ENCODE data around the gene ETV6. TPM values are rescaled to one million over a fixed set of nuclear protein-coding genes. Genes with fewer than 3 reads are reported as not detected.
A peak's percentile ranks its signal among the peaks of the same experiment; 100 is the strongest.

Gene ETV6
- total and polyA plus RNA-seq, 9 of the 15 experiments (the other 6 are each of a cell fraction or from before 2014, with no cell fraction given): 0.81 to 12.7 (median 4.1) TPM

DNA sequence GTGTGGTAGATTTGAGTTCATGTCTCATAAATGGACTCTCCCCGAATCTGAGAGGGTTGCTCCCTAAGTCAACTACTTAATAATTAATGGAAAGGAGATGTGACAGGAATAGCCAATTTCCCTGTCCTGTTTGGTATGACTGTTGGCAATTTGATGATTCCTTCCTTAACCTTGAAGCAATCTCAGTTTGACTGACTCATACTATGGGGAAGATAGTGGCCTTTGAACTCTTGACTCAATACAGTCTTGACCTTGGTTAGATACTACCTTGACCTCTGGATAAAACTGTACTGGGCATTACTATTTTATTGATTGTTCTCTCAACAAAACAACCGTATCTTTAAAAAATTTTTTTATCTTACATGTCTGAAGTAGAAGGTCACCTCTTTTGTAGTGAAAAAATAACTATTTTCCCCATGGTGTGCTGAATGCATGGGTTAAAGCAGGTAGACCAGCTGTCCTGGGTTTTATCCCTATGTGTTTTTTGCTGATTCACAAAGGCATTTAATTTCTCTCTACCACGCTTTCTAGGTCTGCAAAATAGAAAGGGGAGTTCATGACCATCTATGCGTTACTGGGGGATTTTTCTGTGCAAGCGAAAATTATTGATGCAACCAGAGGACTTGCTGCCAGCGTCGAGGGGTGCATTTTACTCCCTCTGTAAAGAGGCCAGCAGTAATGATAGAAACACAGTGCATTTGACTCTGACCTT, 80.1 kb downstream of the ETV6 start:
- whole genome bisulfite sequencing (ENCODE audit: insufficient coverage, low coverage, missing lambda C conversion rate): 75% methylated on average over 7 of the region's 7 CpGs
- H3K9me1 ChIP-seq (ENCODE audit: control insufficient read depth, insufficient read depth, low read length): no peaks in the 10 kb centered on the region

More for the DNA sequence above, 80.1 kb downstream of the ETV6 start:
- no peak overlapping the region for H3K4me2 ChIP-seq (ENCODE audit: insufficient read depth, low read length)
- TF ChIP-seq, protein P1, sequence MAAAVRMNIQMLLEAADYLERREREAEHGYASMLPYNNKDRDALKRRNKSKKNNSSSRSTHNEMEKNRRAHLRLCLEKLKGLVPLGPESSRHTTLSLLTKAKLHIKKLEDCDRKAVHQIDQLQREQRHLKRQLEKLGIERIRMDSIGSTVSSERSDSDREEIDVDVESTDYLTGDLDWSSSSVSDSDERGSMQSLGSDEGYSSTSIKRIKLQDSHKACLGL (CRISPR knock-in tag; IDR thresholded peaks at IDR 0.05; ENCODE audit: borderline replicate concordance, poor library complexity, severe bottlenecking): no peak
- no peak for TF ChIP-seq TGIF2 (CRISPR knock-in tag; IDR thresholded peaks at IDR 0.05)
- TF ChIP-seq SRSF3 (IDR thresholded peaks at IDR 0.05; ENCODE audit: insufficient read depth, low read length): no peak
- TF ChIP-seq, protein P2, sequence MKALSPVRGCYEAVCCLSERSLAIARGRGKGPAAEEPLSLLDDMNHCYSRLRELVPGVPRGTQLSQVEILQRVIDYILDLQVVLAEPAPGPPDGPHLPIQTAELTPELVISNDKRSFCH (CRISPR knock-in tag; IDR thresholded peaks at IDR 0.05): no peak
- TF ChIP-seq, protein P2 (tag; IDR thresholded peaks at IDR 0.05): no peak
- TF ChIP-seq NR2C1 (IDR thresholded peaks at IDR 0.05): no peak
- TF ChIP-seq NR2C1 (tag; IDR thresholded peaks at IDR 0.05): 0 out of 2 replicates have a peak, but pooled peaks have one; percentile 26
- CTCF ChIA-PET (ENCODE audit: low intra/inter-chr PET ratio): no interaction called here
- DNase-seq (ENCODE audit: extremely low read depth in 1 of 4, low spot score in 3 of 4) (no peak), FAIRE-seq (no peak), ATAC-seq (no peak)
- H3K27me3 ChIP-seq (ENCODE audit: control insufficient read depth in 2 of 2, insufficient read depth in 2 of 2, low read length in 2 of 2): no peaks in the 10 kb centered on the region
- no peaks in the 10 kb centered on the region for H3K9me3 ChIP-seq (replicated peaks; ENCODE audit: control insufficient read depth, insufficient read depth, low read depth, low read length)
- H4K20me1 ChIP-seq (replicated peaks; ENCODE audit: control insufficient read depth, insufficient read depth, low read length): no peaks in the 10 kb centered on the region
- no peaks in the 10 kb centered on the region; the same call in 2 of the 3 replicates for H3K79me2 ChIP-seq (ENCODE audit: control insufficient read depth, insufficient read depth, low read length)
- H2AFZ ChIP-seq (ENCODE audit: low read depth, low read length): no peak overlapping the region
- in situ Hi-C loops (cut with MboI): no loop called here
- H3K36me3 ChIP-seq (ENCODE audit: control insufficient read depth, insufficient read depth, low read length): no peaks in the 10 kb centered on the region
- POLR2A ChIA-PET: no interaction called here
- no TSS peak for BruUV-seq (replicated peaks)
- H3K4me3 ChIP-seq: no peak overlapping the region
- H3K27ac ChIP-seq (ENCODE audit: extremely low read depth, low read depth, low read length): no peak overlapping the region
- no peak overlapping the region for H3K9ac ChIP-seq (ENCODE audit: insufficient read depth in 1 of 2, low read depth in 2 of 2, low read length in 2 of 2)
- peaks cover 0 to 6% of the 10 kb centered on the region in 2 experiments; a peak in 1 of 5 replicates for H3K4me1 ChIP-seq (replicated peaks in 1 of 2; ENCODE audit: control insufficient read depth in 2 of 2, insufficient read depth in 2 of 2, low read length in 2 of 2)
- intact Hi-C loops (cut with micrococcal nuclease): loop anchor here (10.0 kb wide), 2 partner anchors 165 to 285 kb away; no protein-coding TSS in a partner anchor
